GM18499 (cell line): ENCODE results near the gene ASH1L.
"Not testable (repeated sequence)": the region's sequence is repeated elsewhere in the genome, so short reads cannot be mapped to it uniquely, and the experiment has no call there.

Experiments used
- ATAC-seq: cut with Tn5 transposase; IDR thresholded peaks from one replicate; pipeline ENCODE4 v1.9.1; 2021; ENCODE audit warnings: moderate number of reproducible peaks; ENCODE audit not compliant: insufficient read depth, unreplicated experiment

The ASH1L gene

DNA sequence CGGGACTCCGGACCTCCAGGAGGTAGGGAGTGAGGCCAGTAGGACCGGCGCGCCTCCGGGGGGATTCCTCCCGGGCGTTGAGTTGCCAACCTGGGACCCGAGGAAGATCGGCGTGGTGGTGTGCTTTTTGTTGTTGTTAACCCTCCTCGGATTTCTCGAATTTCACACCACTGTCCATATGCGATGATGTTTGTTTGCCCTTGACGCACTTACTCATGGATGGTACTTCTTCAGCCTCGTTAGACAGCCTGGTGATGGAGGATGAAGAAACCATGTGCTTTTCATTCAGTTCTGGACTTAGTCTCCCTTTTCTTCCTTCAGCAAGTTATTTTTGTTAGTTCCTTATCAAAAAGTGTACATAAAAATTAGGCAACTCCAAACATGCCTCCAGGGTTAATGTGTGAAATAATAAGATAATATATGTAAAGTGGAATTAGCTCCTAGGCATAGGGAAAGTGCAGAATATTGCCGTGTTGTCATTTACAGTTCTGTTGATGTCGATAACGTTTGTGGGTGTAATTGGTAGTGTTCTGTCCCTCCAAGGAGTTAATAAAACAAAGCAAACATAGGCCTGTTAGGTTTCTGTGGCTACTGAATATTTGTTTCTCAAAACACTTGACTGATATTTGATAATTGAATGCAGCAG is 897 bp upstream of the ASH1L start:
- not testable (repeated sequence) for ATAC-seq

DNA sequence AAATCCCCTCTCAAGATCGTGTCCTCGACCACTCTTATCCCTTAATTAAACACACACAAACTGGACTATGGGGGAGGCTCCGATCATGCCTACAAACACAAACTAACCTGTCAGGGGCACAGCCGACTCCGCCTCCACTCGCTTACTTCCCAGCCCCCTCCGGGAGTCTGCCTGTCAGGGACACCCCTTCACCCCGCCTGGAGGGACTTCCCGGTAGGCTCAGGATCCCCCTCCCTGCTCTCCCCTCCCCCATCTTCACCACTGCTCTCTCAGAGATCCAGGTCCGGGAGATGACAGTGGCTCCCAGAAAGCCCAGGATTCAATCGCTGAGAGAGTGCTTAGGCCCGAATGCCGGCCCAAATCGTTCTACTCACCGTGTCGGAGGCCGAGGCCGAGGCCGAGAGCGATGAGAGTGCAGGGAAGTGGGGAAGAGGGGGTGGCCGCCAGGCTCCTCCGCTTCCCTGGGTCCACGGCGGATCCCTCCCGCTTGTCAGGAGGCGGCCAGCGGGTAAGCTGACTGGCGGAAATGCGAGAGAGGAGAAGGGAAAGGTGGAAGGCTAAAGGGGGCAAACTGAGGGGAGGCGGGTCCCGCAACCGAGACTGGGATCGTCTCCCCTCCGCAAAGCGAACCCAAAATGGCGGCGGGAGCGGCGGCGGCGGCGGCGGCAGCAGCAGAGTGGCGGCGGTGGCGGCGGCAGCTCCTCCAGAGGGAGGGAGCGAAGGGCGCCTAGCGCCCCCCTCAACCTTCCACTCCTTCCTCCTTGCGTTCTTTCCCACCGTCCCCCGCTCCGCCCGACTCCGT is 623 bp downstream of the ASH1L start:
- ATAC-seq = not testable (repeated sequence)

DNA sequence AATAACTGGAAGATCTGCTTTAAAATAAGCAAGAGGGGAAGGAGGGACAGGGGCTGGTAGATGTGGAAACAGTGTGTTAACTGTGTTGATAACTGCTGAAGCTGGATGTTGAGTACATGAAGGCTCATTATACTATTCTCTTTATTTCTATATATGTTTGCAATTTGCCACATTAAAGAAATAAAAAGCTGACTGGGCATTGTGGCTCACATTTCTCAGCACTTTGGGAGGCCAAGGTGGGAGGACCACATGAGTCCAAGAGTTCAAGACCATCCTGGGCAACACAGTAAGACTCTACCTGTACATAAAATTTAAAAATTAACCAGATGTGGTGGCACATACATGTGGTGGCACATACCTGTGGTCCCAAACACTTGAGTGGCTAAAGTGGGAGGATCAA is 6.7 kb downstream of the ASH1L start:
- no peak for ATAC-seq

DNA sequence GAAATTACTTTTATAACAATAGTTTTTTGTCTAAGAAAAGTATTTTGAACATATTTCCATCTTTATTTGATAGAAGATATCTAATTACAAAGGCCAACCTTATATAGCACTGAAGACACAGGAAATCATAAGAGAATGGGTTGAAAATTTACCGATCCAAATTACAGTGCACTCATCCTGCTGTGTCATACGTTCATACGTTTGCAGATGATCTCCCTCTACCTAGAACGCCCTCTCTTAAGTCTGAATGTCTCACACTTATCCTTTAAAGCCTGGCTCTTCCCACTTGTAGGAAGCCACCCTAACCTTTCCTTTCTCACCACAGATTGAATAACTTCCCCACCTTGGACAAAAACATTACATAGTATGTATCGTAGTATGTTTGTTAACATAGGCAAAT is 9.3 kb downstream of the ASH1L start:
- no peak for ATAC-seq

DNA sequence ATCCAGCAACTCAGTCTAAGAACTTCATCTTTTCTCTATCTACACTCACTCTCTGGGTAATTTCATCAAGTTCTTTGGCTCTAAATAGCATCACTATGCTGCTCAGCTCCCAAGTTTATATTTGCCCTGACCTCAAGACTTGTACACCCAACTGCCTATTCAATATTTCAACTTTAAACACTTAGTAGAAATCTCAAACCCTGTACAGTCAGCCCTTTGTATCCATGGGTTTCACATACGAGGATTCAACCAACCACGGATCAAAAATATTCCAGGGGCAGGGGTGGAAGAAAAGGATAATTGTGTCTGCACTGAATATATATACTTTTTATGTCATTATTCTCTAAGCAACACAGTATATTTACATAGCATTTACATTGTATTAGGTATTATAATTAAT is 13.9 kb downstream of the ASH1L start:
- ATAC-seq = no peak

DNA sequence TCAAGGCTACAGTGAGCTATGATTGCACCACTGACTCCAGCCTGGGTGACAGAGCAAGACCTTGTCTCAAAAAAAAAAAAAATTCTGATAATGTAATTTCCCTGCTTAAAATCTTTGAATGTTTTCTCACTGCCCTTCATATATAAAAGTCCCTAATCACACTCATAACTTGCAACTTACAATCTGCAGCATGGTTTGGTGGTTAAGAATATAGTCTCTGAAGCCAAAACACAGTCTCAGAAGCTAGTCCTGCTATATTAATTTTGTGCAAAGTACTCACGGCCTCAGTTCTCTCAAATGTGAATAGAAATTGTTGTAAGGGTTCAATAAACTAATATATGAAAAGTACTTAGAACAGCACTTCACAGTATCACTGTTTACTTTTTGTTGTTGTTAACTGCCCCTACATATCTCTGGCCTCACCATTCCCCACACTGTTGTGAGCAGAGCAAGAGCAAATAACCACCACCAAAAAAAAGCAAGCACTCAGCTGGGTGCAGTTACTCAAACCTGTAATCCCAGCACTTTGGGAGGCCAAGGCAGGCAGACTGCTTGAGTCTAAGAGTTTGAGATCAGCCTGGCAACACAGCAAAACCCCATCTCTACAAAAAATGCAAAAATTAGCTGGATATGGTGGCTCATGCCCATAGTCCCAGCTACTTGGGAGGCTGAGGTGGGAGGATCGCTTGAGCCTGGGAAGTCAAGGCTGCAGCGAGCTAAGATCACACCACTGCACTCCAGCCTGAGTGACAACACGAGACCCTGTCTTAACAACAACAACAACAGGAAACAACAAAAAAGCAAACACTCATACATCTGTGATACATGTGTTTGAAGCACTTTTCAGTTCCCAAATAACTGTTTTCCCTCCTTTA is 22.4 kb downstream of the ASH1L start:
- ATAC-seq = no peak

DNA sequence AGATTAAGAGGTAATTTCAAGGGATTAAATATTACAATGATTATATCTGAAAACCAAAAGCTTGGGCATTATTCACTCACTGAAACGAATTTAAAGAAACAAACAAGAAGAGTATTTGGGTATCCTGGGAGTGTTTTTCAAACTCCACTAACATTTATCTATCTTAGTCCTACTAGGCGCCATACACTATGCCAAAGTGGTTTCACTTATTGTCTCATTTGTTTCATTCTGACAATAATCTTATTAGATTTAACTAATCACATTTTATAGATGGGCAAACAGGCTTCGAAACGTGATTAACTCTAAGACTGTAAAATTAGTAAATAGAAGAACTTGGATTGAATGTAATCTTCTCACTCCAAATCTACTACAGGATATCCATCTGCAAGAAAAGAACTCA is 25.4 kb downstream of the ASH1L start:
- ATAC-seq = no peak

DNA sequence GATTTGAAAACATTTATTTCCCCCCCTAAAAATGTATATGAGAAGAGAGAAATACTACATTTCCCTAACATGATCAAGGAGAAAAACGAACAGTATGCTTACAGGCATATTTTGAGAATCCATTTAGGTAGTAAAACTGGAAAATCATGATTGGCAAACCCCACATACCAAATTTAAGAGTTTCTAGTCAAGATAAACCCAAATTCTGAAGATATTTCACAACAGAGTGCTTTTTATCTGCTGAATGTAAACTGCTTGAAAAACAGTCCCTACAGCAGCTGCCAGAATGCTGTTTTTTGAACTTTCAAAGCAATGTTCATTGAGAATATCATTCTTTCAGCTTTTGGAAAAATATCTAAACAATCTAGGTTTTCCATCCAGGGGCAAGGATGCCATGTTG is 31.0 kb downstream of the ASH1L start:
- ATAC-seq = no peak

DNA sequence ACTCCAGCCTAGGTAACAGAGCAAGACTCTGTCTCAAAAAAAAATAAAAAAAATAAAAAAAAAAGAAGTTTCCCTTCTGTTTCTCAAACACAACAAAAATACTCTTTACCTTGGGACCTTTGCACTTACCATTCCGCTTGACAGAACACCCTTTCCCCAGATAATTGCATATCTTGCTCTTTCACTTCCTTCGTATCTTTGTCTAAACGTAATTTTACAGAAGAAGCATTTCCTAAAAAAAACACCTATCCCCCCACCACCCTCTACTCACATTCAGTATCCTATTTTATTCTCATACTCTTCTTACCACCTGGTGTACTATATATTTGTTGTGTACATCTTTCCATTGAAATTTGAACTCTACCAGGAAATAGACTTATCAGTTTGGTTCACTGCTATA is 32.7 kb downstream of the ASH1L start:
- ATAC-seq = no peak

DNA sequence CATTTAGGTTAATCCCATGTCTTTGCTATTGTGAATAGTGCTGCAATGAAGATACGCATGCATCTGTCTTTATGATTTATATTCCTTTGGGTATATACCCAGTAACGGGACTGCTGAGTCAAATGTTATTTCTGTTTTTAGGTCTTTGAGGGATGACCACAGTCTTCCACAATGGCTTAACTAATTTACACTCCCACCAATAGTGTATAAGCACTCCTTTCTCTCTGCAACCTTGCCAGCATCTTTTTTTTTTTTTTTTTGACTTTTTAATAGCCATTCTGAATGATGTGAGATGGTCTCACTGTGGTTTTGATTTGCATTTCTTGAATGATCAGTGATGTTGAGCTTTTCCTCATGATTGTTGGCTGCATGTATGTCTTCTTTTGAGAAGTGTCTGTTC is 33.5 kb downstream of the ASH1L start:
- no peak for ATAC-seq

DNA sequence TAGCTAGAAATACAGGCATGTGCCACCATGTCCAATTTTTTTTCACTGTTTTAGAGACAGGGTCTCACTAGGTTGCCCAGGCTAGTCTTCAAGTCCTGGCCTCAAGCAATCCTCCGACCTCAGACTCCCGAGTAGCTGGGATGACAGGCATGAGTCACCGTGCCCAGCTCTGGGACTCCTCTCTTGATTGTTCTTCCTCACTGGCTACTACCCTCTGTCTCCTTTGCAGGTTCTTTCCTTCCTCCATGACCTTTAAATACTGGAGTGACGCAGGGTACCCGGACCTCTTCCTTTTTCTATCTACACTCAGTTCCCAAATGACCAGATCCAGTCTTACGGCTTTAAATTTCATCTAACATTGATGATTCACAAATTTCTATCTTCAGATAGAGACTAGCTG is 34.9 kb downstream of the ASH1L start:
- no peak for ATAC-seq

DNA sequence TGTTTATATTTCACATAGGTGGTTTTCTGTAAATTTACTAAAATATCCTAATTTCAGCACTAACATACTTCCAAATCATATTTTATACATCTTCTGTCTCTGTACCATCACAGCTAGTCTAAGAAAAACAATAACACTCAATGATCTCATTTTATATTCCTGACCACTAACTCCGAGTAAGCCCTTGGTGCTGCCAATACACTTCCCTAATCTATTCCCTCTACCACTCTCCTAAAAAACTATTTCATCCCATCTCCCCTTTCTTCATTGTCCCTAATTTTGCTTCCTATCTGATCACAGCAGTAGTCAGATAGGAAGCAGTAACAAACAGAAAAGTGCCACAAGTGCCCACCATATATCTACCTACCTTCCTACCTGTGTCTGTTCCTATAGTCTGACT is 36.2 kb downstream of the ASH1L start:
- ATAC-seq = no peak

DNA sequence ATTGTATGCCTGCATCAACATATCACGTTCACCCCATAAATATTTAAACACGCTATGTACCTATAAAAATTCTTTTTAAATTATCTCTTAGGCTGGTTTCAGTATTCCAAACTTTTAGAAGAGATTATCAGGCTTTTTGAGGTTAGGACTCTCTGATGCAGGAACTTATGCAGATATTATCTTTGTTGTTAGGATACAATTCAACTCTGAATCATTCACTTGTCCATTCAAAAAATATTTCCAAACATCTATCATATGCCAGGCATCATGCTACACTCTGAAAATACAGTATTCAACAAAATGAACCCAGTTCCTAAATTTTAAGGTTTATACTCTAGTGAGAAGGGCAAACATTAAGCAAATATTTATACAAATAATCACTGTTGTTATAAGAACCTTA is 40.5 kb downstream of the ASH1L start:
- no peak for ATAC-seq

DNA sequence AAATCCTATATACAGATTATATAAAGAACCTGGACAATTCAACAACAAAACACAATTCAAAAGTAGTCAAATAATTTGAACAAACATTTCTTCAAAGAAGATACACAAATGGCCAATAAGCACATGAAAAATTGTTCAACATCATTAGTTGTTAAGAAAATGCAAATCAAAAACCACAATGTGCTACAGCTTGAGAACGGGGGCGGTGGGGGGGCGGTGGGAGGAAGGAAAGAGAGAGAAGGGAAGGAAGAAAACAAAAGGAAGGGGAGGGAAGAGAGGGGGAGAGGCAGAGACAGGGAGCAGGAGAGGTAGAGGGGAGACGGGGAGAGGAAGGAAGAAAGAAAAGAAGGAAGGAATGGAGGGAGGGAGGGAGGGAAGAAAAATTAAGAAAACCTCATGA is 44.1 kb downstream of the ASH1L start:
- ATAC-seq = no peak

DNA sequence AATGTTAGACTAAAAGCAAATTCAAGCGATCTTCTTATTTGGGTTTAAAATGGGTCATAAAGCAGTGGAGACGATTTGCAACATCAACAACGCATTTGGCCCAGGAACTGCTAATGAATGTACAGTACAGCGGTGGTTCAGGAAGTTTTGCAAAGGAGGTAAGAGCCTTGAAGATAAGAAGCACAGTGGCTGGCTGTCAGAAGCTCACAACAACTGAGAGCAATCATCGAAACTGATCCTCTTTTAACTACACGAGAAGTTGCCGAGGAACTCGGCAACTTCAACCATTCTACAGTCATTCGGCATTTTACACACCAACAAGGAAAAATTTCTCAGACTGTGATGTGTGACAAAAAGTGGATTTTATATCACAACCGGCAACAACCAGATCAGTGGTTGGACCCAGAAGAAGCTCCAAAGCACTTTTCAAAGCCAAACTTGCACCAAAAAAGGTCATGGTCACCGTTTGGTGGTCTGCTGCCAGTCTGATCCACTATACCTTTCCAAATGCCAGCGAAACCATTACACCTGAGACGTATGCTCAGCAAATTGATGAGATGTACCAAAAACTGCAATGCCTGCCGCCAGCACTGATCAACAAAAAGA is 47.9 kb downstream of the ASH1L start:
- no peak for ATAC-seq

DNA sequence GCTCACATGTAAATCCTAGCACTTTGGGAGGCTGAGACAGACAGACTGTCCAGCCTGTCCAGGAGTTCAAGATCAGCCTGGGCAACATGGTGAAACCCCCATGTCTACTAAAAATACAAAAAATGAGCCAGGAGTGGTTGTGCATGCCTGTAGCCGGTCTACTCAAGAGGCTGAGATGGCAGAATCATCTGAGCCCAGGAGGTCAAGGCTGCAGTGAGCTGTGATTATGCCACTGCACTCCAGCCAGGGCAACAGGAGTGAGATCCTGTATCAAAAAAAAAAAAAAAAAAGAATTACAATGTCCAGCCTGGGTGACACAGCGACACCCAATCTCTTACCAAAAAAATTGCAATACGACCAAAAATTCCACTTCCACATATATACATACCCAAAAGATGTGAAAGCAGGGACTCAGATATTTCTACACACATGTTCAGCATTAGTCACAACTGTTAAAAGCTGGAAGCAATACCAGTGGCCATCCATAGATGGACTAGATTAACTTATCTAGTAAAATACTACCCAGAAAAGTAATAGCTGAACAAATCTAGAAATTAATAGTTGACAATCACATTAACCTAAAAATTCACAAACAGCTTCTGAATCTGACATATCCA is 49.2 kb downstream of the ASH1L start:
- ATAC-seq = no peak

DNA sequence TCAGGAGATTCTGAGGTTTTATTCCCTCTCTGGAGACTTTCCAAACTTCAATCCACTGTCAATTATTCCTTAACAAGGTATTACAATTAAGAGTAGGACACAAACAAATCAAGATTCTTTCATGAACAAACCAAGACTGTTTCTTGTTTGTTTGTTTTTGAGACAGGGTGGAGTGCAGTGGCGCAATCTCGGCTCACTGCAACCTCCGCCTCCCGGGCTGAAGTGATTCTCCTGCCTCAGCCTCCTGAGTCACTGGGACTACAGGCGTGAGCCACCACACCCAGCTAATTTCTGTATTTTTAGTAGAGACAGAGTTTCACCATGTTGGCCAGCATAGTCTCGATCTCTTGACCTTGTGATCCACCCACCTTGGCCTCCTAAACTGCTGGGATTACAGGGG is 51.2 kb downstream of the ASH1L start:
- not testable (repeated sequence) for ATAC-seq

DNA sequence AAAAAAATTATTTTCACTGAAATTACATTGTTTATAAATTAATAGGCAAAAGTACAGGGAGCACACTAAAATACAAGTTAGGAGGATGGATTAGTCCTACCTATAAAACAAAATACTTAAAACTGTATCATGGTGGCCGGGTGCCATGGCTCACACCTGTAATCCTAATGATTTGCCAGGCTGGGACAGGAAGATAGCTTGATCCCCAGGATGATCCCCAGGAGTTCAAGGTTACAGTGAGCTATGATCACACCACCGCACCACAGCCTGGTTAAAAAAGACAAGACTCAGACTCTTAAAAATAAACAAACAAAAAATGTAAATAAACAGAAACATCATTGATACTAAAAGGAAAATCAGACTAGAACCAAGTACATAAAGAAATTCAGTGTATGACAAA is 53.5 kb downstream of the ASH1L start:
- ATAC-seq = no peak

DNA sequence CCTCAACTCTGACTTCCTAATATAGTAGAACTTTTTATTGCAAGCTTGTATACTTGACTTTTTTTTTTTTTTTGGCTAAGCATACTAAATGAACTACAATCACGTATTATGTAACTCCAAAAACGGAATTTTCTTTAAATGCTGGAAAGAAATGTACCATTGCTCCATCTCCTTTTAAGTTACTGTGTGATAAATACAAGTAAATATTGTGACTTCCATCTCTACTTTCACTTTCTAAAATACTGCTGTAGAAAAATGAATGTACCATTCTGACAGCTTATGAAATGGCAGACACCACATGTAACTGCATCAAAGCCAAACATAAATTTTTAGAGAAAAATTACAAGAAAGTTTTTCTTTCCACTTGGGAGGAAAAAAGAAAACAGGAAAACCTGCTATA is 54.7 kb downstream of the ASH1L start:
- ATAC-seq = no peak

DNA sequence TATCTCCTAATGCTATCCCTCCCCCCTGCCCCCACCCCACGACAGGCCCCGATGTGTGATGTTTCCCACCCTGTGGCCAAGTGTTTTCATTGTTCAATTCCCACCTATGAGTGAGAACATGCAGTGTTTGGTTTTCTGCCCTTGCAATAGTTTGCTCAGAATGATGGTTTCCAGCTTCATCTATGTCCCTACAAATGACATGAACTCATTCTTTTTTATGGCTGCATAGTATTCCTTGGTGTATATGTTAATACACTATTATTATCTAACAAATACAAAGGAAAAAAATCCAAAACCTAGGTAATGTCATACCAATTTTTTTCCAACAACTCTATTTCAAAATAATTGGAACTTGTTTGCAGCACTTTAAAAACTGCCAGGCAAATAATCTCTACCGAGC is 56.6 kb downstream of the ASH1L start:
- ATAC-seq = not testable (repeated sequence)
